HG03064 (cell line): ENCODE results near the gene ATP6V1G2.
A peak's percentile ranks its signal among the peaks of the same experiment; 100 is the strongest.
"Not testable (repeated sequence)": the region's sequence is repeated elsewhere in the genome, so short reads cannot be mapped to it uniquely, and the experiment has no call there.

ENCODE experiments used
- ATAC-seq: cut with Tn5 transposase; IDR thresholded peaks from one replicate; pipeline ENCODE4 v1.9.1; 2021; ENCODE audit warnings: low read depth; ENCODE audit not compliant: unreplicated experiment

Gene ATP6V1G2

DNA sequence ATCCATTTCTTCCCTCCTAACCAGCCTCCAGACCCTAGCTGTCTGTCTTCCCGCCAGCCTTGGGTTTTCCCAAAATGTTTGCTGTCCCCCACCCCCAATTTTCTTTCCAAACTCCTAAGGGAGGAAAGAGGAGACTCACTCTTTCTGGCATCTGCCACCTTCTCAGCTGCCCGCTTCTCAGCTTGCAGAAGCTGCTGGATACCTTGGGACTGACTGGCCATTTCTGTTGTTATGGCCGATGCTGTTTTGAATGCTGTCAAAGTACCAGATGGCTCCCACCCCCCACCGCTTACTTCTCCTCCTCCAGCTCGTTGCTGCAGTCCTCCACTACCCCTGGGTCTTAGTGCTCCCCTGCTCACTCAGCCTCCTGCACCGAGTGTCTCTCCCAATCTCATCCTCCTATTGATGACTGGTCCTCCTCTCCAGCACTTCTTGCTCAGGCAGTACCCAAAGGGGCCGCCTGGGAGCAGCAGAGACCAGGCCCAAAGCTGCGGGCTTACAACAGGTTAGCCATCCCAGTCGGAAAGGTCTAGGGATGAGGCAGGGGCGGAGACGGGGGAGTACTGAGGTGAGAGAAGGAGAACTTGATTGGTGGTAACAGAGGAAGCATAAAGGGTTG is at the start of gene ATP6V1G2:
ATP6V1G2 (minus strand) TSS at position 270 of the 619 bp plus-strand sequence; CDS start at position 221, 49 bp downstream.
- ATAC-seq, result no peak

DNA sequence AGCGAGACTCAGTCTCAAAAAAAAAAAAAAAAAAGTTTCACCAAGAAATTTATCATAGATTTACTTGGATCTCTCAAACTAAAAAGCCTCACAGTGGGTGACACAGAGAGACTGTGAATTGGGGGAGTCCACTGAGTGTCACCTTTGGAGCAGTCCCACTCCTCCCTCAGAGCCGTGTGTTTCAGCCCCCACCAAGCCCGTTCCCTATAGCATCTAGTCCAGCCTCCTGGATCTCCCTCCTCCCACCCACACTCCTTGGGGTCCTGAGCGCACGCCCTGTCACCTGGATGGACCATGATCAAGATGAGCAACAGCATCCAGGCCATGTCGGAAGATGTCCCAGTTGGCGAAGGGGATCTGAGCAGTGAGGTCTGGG is 46.0 kb upstream of the ATP6V1G2 start:
- no peak for ATAC-seq

DNA sequence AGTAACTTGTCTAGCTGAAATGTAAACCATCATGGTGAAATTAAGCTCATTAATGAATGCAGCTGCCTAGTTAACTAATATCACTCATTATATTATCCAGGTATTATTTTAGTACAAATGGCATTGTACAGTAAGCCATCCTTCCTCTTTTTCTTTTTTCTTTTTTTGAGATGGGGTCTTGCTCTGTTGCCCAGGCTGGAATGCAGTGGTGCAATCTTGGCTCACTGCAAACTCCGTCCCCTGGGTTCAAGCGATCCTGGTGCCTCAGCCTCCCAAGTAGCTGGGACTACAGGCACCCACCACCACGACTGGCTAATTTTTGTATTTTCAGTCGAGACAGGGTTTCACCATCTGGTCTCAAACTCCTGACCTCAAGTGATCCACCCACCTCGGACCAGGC is 44.3 kb upstream of the ATP6V1G2 start:
- not testable (repeated sequence) for ATAC-seq

GRCh38 chr6:31588871-31589650 is 42.7 kb upstream of the ATP6V1G2 start:
- ATAC-seq, result no peak

- no peak for ATAC-seq
Measured at GRCh38 chr6:31587791-31588777, 41.7 kb upstream of the ATP6V1G2 start.

- ATAC-seq, result no peak
Measured at GRCh38 chr6:31586599-31587281, 40.3 kb upstream of the ATP6V1G2 start.

GRCh38 chr6:31586008-31586407 is 39.6 kb upstream of the ATP6V1G2 start, which contains the start of gene LST1:
TSS of gene LST1 (plus strand) at chr6:31586277. CDS start at chr6:31587300, 1,023 bp downstream.
- ATAC-seq, result no peak

GRCh38 chr6:31585491-31585890 is 39.1 kb upstream of the ATP6V1G2 start:
- ATAC-seq, result no peak

- no peak for ATAC-seq
Measured at GRCh38 chr6:31582230-31582643, 35.8 kb upstream of the ATP6V1G2 start, which contains the start of gene LTB. TSS of gene LTB (minus strand) at chr6:31582424. CDS start at chr6:31582417, 7 bp downstream.

- no peak for ATAC-seq
Measured at GRCh38 chr6:31581434-31582229, 35.2 kb upstream of the ATP6V1G2 start.

- peak; percentile 51 for ATAC-seq
Measured at GRCh38 chr6:31580807-31581433, 34.5 kb upstream of the ATP6V1G2 start.

DNA sequence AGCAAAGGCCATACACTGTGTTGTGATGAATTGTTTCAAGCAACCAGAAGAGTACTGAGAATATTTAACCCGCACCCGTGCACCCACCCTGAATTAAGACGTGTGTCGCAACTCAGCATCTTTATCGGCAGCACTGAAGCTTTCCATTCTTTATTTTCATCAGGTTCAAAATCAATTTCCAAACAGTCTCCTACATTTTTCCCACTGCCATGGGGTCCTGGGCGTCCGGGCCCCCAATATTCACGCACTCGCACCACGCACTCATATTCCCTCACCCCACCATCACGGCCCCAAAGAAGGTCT is 34.0 kb upstream of the ATP6V1G2 start:
- ATAC-seq, result no peak

DNA sequence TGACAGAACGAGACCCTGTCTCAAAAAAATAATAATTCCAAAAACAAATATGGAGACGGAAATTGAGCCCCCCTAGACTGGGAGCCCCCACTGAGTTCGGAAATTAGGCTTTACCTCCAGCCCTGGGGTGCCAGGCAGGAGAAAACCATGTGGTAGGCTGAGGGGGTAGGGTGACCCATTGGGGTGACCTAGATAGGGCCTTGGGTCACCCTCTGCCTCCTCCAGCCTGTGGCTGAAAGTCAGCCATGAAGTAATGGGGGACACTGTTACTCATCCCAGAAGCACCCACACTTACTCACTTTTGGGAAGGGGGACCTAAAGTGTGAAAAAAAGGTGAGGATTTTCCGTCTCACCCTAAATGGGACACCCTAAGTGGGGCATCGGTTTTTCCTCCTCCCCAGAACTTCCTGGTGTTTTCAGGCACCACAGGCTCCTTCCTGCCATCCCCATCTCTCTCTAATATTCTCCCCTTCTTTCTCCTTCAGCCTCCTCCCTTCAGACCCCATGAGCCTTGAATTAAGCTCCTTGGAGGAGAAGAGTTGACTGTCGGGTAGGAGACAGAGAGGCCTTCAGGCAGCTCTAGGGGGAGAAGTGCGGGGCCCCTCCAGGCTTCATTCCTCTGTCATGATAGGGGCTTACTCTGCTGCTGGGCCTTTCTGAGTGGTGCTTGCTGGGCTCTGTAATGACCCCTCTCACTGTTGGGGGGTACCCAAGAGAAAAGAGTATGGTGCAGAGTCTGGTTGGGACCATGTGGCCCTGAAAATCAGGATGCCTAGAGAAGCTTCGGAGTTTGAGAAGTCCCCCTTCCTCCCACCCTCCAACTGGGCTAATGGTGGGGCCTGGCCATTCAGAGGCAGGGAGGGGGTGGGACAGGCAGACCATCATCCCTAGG is 33.4 kb upstream of the ATP6V1G2 start:
- ATAC-seq, result no peak

- no peak for ATAC-seq
Measured at GRCh38 chr6:31579119-31579505, 32.7 kb upstream of the ATP6V1G2 start.

DNA sequence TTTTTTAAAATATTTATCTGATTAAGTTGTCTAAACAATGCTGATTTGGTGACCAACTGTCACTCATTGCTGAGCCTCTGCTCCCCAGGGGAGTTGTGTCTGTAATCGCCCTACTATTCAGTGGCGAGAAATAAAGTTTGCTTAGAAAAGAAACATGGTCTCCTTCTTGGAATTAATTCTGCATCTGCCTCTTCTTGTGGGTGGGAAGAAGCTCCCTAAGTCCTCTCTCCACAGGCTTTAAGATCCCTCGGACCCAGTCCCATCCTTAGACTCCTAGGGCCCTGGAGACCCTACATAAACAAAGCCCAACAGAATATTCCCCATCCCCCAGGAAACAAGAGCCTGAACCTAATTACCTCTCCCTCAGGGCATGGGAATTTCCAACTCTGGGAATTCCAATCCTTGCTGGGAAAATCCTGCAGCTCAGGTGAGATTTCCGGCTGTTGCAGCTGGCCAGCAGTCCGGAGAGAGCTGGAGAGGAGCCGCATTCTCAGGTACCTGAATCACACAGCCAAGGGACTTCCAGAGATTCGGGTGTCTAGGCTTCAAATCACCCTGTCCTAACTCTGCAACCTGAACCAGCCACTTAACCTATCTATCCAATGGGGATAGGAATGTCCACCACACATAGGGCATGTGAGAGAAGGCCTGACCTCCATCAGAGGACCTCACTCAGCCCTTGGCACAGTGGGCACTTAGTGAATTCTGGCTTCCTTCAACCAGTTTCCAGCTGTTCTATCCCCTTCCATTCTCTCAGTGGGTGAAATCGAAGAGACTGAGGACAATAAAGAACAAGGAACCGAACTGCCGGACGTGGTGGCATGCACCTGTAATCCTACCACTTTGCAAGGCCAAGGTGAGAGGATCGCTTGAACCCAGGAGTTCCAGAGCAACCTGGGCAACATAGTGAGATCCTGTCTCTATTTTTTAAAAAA is 32.0 kb upstream of the ATP6V1G2 start:
- no peak for ATAC-seq

GRCh38 chr6:31577579-31577966 is 31.2 kb upstream of the ATP6V1G2 start:
- ATAC-seq, result no peak
